ENCODE data around the gene MTHFS.

MTHFS gene

DNA sequence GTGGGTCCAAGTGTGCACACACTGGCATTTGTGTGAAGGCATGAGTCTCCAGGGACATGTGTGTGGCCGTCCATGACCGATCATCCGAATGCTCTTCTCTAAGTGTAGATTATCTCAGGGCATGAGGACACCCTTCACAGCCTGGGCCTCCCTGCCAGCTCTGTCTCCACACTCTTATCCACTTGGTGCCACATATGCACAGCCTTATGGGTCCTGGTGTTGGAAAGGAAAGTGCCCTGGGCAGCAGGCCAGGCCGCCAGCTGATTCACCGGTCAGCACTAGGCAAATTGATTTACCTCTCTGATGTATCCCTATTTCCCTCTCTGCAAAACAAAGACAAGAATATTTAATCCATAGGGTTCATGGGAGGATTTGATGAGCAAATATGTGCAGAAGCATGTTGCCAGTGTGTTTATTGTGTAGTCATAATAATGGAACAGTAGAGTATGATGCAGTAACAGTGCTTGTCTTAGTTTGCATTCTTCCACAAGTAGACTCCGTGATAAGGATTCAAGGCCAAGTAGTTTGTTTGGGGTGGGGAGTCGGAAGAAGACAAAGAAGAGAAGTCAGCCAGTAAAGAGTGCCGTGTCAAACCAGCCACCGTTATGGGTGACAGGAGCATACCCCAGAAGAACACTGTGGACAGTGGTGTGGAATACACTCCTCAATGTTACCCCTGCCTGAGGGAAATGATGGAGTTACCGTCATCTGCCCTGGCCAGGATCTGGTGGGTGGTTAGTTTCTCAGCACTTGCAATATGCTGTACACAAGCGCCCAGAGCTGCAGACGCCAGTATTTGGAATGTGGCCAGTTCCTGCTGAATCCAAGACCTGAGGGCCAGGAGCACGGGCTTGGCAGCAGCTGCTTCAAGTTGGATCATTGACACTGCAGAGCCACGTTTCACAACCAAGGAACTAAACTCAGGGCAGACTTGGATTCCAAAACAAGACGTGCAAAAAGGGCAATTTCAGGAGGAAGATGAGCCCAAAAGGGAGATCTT, 85.1 kb downstream of the MTHFS start:
- DNase-seq: no peak

GRCh38 chr15:79804838-79805237, 92.0 kb downstream of the MTHFS start:
- no peak for DNase-seq

DNA sequence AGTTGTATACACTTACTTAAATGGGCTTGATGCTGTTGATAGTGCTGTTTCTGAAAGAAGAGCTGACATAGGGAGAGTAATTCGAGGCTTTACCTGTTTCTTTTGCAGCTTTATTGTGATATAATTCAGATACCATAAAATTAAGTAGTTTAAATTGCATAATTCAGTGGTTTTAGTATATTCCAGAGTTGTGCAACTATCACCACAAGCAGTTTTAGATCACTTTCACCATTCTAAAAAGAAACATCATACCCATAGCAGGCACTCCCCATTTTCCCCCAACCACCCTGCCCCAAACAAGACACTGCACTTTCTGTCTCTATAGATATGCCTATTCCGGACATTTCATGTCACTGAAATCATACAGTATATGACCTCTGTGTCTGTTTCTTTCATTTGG, 98.5 kb downstream of the MTHFS start:
- no peak for DNase-seq
